ENCODE results near the gene TWSG1. TPM values are rescaled to one million over a fixed set of nuclear protein-coding genes. Genes with fewer than 3 reads are reported as not detected.
"Not testable (repeated sequence)": the region's sequence is repeated elsewhere in the genome, so short reads cannot be mapped to it uniquely, and the experiment has no call there.

The TWSG1 gene
- total and polyA plus RNA-seq, 4 donors = 32.5 to 73.6 (median 39.9) TPM

- no peaks in the 10 kb centered on the region for H3K9me3 ChIP-seq (ENCODE audit: control insufficient read depth, insufficient read depth, low read length)
- DNase-seq (ENCODE audit: low read depth in 4 of 6, low spot score in 6 of 6) = peak in 5 of 6 donors; percentile 7 to 73 (median 24)
- peak overlapping the region; percentile 81 for H3K27ac ChIP-seq (ENCODE audit: low read depth, low read length)
- H3K27me3 ChIP-seq (ENCODE audit: control insufficient read depth, insufficient read depth, low read length) = no peaks in the 10 kb centered on the region
- 20% methylated on average over 10 of the region's 18 CpGs for WGBS (ENCODE audit: insufficient coverage)
- H3K4me3 ChIP-seq (ENCODE audit: low read depth, low read length) = no peak overlapping the region
- H3K4me1 ChIP-seq (ENCODE audit: control insufficient read depth, insufficient read depth, low read length) = peaks cover 17% of the 10 kb centered on the region
- no peaks in the 10 kb centered on the region for H3K36me3 ChIP-seq (ENCODE audit: control insufficient read depth, insufficient read depth, low read length)
Observed at GRCh38 chr18:9417073-9417851, 82.7 kb downstream of the TWSG1 start.

DNA sequence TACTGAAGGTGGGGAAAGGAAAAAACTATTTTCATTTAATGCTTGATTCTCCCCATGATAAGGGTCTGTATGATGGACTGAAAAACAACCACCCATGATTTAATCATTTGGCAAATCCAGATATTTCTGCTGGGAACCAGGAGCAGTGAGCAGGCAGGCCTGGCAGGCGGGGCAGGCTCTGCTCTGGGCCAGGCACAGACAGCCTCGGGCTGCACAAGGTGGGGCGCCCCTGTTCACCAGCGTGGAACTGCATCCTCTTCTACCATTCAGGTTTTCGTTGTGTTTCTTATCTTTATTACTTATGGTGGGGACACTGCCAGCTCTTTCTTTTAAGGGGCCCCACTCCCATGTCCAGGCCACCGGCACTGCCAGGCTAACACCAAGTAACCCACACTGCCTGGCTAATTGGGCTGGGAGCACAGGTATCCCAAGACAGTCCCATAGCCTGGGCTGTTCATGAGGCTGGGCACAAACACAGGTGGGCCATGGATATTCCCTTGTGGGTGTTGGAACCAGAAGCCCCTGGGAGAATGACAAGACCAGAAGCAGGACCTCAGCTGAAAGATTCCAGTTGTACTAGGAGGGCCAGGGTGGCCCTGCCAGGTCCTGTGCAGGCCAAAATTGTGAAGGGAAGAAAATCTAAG is 83.6 kb downstream of the TWSG1 start:
- Histone ChIP-seq H3K4me3 (ENCODE audit: low read depth, low read length) (no peak overlapping the region), H3K27me3 (ENCODE audit: control insufficient read depth, insufficient read depth, low read length) (no peaks in the 10 kb centered on the region), H3K4me1 (ENCODE audit: control insufficient read depth, insufficient read depth, low read length) (peaks cover 17% of the 10 kb centered on the region), H3K27ac (ENCODE audit: low read depth, low read length) (no peak overlapping the region), H3K36me3 (ENCODE audit: control insufficient read depth, insufficient read depth, low read length) (no peaks in the 10 kb centered on the region), H3K9me3 (ENCODE audit: control insufficient read depth, insufficient read depth, low read length) (no peaks in the 10 kb centered on the region)
- 90% methylated on average over 1 of the region's 6 CpGs for WGBS (ENCODE audit: insufficient coverage)
- DNase-seq (ENCODE audit: low read depth in 4 of 6, low spot score in 6 of 6) = no peak

- WGBS (ENCODE audit: insufficient coverage) = 87% methylated on average over 4 of the region's 5 CpGs
- Histone ChIP-seq H3K4me3 (ENCODE audit: low read depth, low read length) (no peak overlapping the region), H3K27ac (ENCODE audit: low read depth, low read length) (no peak overlapping the region), H3K36me3 (ENCODE audit: control insufficient read depth, insufficient read depth, low read length) (no peaks in the 10 kb centered on the region), H3K27me3 (ENCODE audit: control insufficient read depth, insufficient read depth, low read length) (no peaks in the 10 kb centered on the region), H3K4me1 (ENCODE audit: control insufficient read depth, insufficient read depth, low read length) (peaks cover 17% of the 10 kb centered on the region), H3K9me3 (ENCODE audit: control insufficient read depth, insufficient read depth, low read length) (no peaks in the 10 kb centered on the region)
- DNase-seq (ENCODE audit: low read depth in 4 of 6, low spot score in 6 of 6) = no peak
Observed at GRCh38 chr18:9419956-9420631, 85.5 kb downstream of the TWSG1 start.

DNA sequence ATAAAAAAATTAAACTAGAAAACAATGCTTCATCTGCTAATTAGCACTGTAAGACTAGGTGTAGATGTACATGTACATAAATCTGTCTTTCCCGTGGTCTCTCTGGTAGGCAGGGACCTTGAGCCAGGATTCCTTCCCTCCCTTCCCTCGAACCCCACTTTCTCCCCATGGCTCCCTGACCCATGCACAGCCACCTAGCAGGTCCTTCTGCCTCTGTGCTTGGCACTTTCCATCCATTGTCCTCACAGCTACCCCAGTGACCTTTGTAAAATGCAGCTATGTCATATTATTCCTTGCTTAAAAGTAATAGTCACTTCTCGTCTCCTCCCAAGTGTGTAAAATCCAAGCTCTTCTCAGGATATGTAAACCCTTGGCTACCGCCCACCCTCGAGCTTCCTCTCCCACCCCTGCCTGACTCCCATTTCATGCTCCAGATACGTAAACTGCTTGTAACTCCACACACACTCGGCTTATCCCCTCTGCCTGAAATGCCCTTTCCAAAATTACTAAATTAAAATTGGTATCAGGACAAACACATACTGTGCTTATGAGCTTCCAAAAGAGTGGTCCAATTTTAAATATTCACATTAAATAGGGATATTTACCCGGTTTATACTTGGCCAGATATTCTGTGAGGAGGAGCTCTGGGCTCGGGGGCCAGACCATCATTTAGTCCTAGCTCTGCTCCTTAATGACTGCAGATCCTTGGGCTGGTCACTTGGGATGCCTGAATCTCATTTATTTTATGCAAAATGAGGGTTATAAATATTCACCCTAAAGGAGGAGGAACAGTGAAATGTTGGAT is 86.7 kb downstream of the TWSG1 start:
- peaks cover 13% of the 10 kb centered on the region for H3K4me1 ChIP-seq (ENCODE audit: control insufficient read depth, insufficient read depth, low read length)
- no peak for DNase-seq (ENCODE audit: low read depth in 4 of 6, low spot score in 6 of 6)
- no peak overlapping the region for H3K27ac ChIP-seq (ENCODE audit: low read depth, low read length)
- no peaks in the 10 kb centered on the region for H3K9me3 ChIP-seq (ENCODE audit: control insufficient read depth, insufficient read depth, low read length)
- no peak overlapping the region for H3K4me3 ChIP-seq (ENCODE audit: low read depth, low read length)
- WGBS (ENCODE audit: insufficient coverage) = 83% methylated on average over 8 of the region's 9 CpGs
- H3K27me3 ChIP-seq (ENCODE audit: control insufficient read depth, insufficient read depth, low read length) = no peaks in the 10 kb centered on the region
- H3K36me3 ChIP-seq (ENCODE audit: control insufficient read depth, insufficient read depth, low read length) = no peaks in the 10 kb centered on the region

- no peaks in the 10 kb centered on the region for H3K9me3 ChIP-seq (ENCODE audit: control insufficient read depth, insufficient read depth, low read length)
- peaks cover 12% of the 10 kb centered on the region for H3K4me1 ChIP-seq (ENCODE audit: control insufficient read depth, insufficient read depth, low read length)
- 83% methylated on average over 7 of the region's 7 CpGs for WGBS (ENCODE audit: insufficient coverage)
- H3K27me3 ChIP-seq (ENCODE audit: control insufficient read depth, insufficient read depth, low read length) = no peaks in the 10 kb centered on the region
- DNase-seq (ENCODE audit: low read depth in 4 of 6, low spot score in 6 of 6) = no peak
- H3K27ac ChIP-seq (ENCODE audit: low read depth, low read length) = no peak overlapping the region
- no peaks in the 10 kb centered on the region for H3K36me3 ChIP-seq (ENCODE audit: control insufficient read depth, insufficient read depth, low read length)
- H3K4me3 ChIP-seq (ENCODE audit: low read depth, low read length) = no peak overlapping the region
Observed at GRCh38 chr18:9421901-9422327, 87.3 kb downstream of the TWSG1 start.

GRCh38 chr18:9422816-9423519 is 88.4 kb downstream of the TWSG1 start:
- no peaks in the 10 kb centered on the region for H3K9me3 ChIP-seq (ENCODE audit: control insufficient read depth, insufficient read depth, low read length)
- no peak overlapping the region for H3K4me3 ChIP-seq (ENCODE audit: low read depth, low read length)
- no peaks in the 10 kb centered on the region for H3K36me3 ChIP-seq (ENCODE audit: control insufficient read depth, insufficient read depth, low read length)
- no peak for DNase-seq (ENCODE audit: low read depth in 4 of 6, low spot score in 6 of 6)
- H3K27ac ChIP-seq (ENCODE audit: low read depth, low read length) = no peak overlapping the region
- WGBS (ENCODE audit: insufficient coverage) = 95% methylated on average over 6 of the region's 6 CpGs
- peaks cover 1% of the 10 kb centered on the region for H3K4me1 ChIP-seq (ENCODE audit: control insufficient read depth, insufficient read depth, low read length)
- no peaks in the 10 kb centered on the region for H3K27me3 ChIP-seq (ENCODE audit: control insufficient read depth, insufficient read depth, low read length)

- H3K9me3 ChIP-seq (ENCODE audit: control insufficient read depth, insufficient read depth, low read length); H3K27me3 ChIP-seq (ENCODE audit: control insufficient read depth, insufficient read depth, low read length); H3K36me3 ChIP-seq (ENCODE audit: control insufficient read depth, insufficient read depth, low read length); DNase-seq (ENCODE audit: low read depth in 4 of 6, low spot score in 6 of 6); H3K4me1 ChIP-seq (ENCODE audit: control insufficient read depth, insufficient read depth, low read length); H3K4me3 ChIP-seq (ENCODE audit: low read depth, low read length); H3K27ac ChIP-seq (ENCODE audit: low read depth, low read length): not testable (repeated sequence)
- WGBS (ENCODE audit: insufficient coverage) = 100% methylated on average over 1 of the region's 1 CpG
Observed at GRCh38 chr18:9423648-9424047, 89.1 kb downstream of the TWSG1 start.

DNA sequence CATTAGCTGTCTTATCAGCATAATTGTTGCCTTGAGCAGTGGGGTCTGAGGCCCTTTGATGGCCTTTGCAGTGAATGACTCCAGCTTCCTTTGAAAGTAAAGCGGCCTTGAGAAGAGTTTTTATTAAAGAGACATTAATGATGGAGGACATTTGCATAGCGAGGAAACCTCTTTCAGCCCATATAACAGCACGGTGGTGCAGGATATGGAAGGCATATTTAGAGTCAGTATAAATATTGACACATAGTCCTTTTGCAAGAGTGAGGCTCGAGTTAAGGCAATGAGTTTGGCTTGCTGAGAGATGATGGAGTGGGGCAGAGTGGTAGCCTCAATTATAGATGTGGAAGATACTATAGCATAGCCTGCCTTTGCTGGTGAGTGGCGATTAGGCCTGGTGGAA is 89.7 kb downstream of the TWSG1 start:
- WGBS (ENCODE audit: insufficient coverage) = 79% methylated on average over 2 of the region's 5 CpGs

GRCh38 chr18:9426753-9427152 is 92.2 kb downstream of the TWSG1 start:
- Histone ChIP-seq H3K27ac (ENCODE audit: low read depth, low read length) (no peak overlapping the region), H3K36me3 (ENCODE audit: control insufficient read depth, insufficient read depth, low read length) (no peaks in the 10 kb centered on the region), H3K4me1 (ENCODE audit: control insufficient read depth, insufficient read depth, low read length) (no peaks in the 10 kb centered on the region), H3K27me3 (ENCODE audit: control insufficient read depth, insufficient read depth, low read length) (no peaks in the 10 kb centered on the region), H3K9me3 (ENCODE audit: control insufficient read depth, insufficient read depth, low read length) (no peaks in the 10 kb centered on the region), H3K4me3 (ENCODE audit: low read depth, low read length) (no peak overlapping the region)
- DNase-seq (ENCODE audit: low read depth in 4 of 6, low spot score in 6 of 6) = no peak
- WGBS (ENCODE audit: insufficient coverage) = 61% methylated on average over 7 of the region's 7 CpGs

More for the DNA sequence above, 89.7 kb downstream of the TWSG1 start:
- H3K27me3 ChIP-seq (ENCODE audit: control insufficient read depth, insufficient read depth, low read length); H3K4me3 ChIP-seq (ENCODE audit: low read depth, low read length); H3K4me1 ChIP-seq (ENCODE audit: control insufficient read depth, insufficient read depth, low read length); DNase-seq (ENCODE audit: low read depth in 4 of 6, low spot score in 6 of 6); H3K27ac ChIP-seq (ENCODE audit: low read depth, low read length); H3K9me3 ChIP-seq (ENCODE audit: control insufficient read depth, insufficient read depth, low read length); H3K36me3 ChIP-seq (ENCODE audit: control insufficient read depth, insufficient read depth, low read length): not testable (repeated sequence)

All from spinal cord (tissue), 10 donors.